Measurements from ENCODE around the gene CMTR1. TPM values are rescaled to one million over a fixed set of nuclear protein-coding genes. Genes with fewer than 3 reads are reported as not detected.
"Not testable (repeated sequence)": the region's sequence is repeated elsewhere in the genome, so short reads cannot be mapped to it uniquely, and the experiment has no call there.

The CMTR1 gene
- polyA plus RNA-seq, 1 donor from 2014 or later = 64.1 TPM

GRCh38 chr6:37399795-37400490, 33.1 kb upstream of the CMTR1 start:
- H3K4me2 ChIP-seq (ENCODE audit: low read length) = no peak overlapping the region
- TF ChIP-seq EP300 (conservative IDR thresholded peaks at IDR 0.05; ENCODE audit: poor library complexity, severe bottlenecking) (no peak), TAF1 (IDR thresholded peaks at IDR 0.05; ENCODE audit: low read depth) (no peak), RAD21 (conservative IDR thresholded peaks at IDR 0.05) (no peak), POLR2AphosphoS5 (IDR thresholded peaks at IDR 0.05) (no peak), REST (IDR thresholded peaks at IDR 0.05; ENCODE audit: borderline replicate concordance) (no peak), SMC3 (conservative IDR thresholded peaks at IDR 0.05; ENCODE audit: poor library complexity) (no peak), CTCF (IDR thresholded peaks at IDR 0.05; ENCODE audit: poor library complexity, severe bottlenecking) (no peak), MXI1 (conservative IDR thresholded peaks at IDR 0.05; ENCODE audit: poor library complexity, severe bottlenecking) (no peak), EZH2 (IDR thresholded peaks at IDR 0.05; ENCODE audit: borderline replicate concordance, insufficient read depth, low read length, poor library complexity, severe bottlenecking) (no peak)
- no peaks in the 10 kb centered on the region for H3K36me3 ChIP-seq (ENCODE audit: insufficient read depth, low read length)
- no peaks in the 10 kb centered on the region for H3F3A ChIP-seq (ENCODE audit: insufficient read depth, low read length, poor library complexity, severe bottlenecking)
- H3K9ac ChIP-seq (ENCODE audit: low read length) = no peak overlapping the region
- H3K9me2 ChIP-seq (ENCODE audit: insufficient read depth, low read length) = no peaks in the 10 kb centered on the region
- H4K20me1 ChIP-seq (ENCODE audit: insufficient read depth) = no peaks in the 10 kb centered on the region
- no peak overlapping the region for H2AFZ ChIP-seq (ENCODE audit: low read depth, low read length)
- H3K79me2 ChIP-seq (replicated peaks; ENCODE audit: insufficient read depth, low read length) = no peaks in the 10 kb centered on the region
- no peak overlapping the region for H3K4me3 ChIP-seq (ENCODE audit: low read length)
- H3K9me3 ChIP-seq (ENCODE audit: low read length) = no peaks in the 10 kb centered on the region
- no peak overlapping the region for H3K27ac ChIP-seq (ENCODE audit: low read length)
- H3K27me3 ChIP-seq (ENCODE audit: insufficient read depth, low read depth, low read length) = no peaks in the 10 kb centered on the region

- not testable (repeated sequence) for H3K79me2 ChIP-seq (replicated peaks; ENCODE audit: insufficient read depth, low read length); H4K20me1 ChIP-seq (ENCODE audit: insufficient read depth); H3K27me3 ChIP-seq (ENCODE audit: insufficient read depth, low read depth, low read length); H2AFZ ChIP-seq (ENCODE audit: low read depth, low read length); H3K4me3 ChIP-seq (ENCODE audit: low read length); H3F3A ChIP-seq (ENCODE audit: insufficient read depth, low read length, poor library complexity, severe bottlenecking); H3K27ac ChIP-seq (ENCODE audit: low read length); H3K9me2 ChIP-seq (ENCODE audit: insufficient read depth, low read length); H3K4me2 ChIP-seq (ENCODE audit: low read length); H3K36me3 ChIP-seq (ENCODE audit: insufficient read depth, low read length); H3K9me3 ChIP-seq (ENCODE audit: low read length); H3K9ac ChIP-seq (ENCODE audit: low read length)
Observed at GRCh38 chr6:37401658-37402057, 31.4 kb upstream of the CMTR1 start.

Data from neural cell (in vitro differentiated cells).